Measurements from ENCODE around the gene SLC12A8. TPM values are rescaled to one million over a fixed set of nuclear protein-coding genes. Genes with fewer than 3 reads are reported as not detected.

The SLC12A8 gene
- total RNA-seq, 6 experiments from 2014 or later: 8.5 to 23.4 (median 20.3) TPM

- peak in 2 of 4 donors; percentile 21 to 46 for ATAC-seq
- Histone ChIP-seq H3K36me3 (no peaks in the 10 kb centered on the region), H3K9me3 (no peaks in the 10 kb centered on the region), H3K27ac (no peak overlapping the region), H3K4me1 (no peaks in the 10 kb centered on the region), H3K4me3 (no peak overlapping the region), H3K27me3 (no peaks in the 10 kb centered on the region)
- DNase-seq: no peak
- no peak for TF ChIP-seq POLR2A (IDR thresholded peaks at IDR 0.05)
- TF ChIP-seq, protein P1, sequence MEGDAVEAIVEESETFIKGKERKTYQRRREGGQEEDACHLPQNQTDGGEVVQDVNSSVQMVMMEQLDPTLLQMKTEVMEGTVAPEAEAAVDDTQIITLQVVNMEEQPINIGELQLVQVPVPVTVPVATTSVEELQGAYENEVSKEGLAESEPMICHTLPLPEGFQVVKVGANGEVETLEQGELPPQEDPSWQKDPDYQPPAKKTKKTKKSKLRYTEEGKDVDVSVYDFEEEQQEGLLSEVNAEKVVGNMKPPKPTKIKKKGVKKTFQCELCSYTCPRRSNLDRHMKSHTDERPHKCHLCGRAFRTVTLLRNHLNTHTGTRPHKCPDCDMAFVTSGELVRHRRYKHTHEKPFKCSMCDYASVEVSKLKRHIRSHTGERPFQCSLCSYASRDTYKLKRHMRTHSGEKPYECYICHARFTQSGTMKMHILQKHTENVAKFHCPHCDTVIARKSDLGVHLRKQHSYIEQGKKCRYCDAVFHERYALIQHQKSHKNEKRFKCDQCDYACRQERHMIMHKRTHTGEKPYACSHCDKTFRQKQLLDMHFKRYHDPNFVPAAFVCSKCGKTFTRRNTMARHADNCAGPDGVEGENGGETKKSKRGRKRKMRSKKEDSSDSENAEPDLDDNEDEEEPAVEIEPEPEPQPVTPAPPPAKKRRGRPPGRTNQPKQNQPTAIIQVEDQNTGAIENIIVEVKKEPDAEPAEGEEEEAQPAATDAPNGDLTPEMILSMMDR (IDR thresholded peaks at IDR 0.05): no peak
- 56% methylated on average over 2 of the region's 2 CpGs for WGBS (ENCODE audit: insufficient coverage, low coverage, low lambda C conversion rate, missing lambda C conversion rate)
- intact Hi-C loops (cut with DNase I): no loop called here
Measured at GRCh38 chr3:125132815-125133214, 79.7 kb downstream of the SLC12A8 start.

DNA sequence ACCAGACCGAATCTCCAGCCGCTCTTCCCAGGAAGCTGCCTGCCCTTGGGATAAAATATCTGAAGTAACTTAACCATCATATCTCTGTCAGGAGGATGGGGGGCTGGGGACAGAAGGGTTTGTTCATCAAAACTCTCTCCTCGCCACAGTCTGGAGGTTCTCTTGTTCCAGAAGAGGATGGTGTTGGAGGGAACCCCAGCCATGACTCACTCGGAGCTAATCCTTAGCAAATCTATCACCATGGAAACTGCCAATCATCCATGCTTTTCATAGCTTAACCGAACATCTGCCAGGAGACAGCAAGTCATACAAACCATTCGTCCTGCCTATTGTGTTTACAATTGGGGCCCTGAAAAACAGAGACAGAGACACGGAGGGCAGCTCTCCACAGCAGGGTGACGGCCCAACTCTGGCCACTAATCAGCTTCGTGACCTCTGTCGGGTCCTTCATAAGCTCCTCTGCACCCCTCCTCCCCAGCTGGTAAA lies 83.0 kb downstream of the SLC12A8 start:
- TF ChIP-seq, protein P1 (IDR thresholded peaks at IDR 0.05): no peak
- TF ChIP-seq POLR2A (IDR thresholded peaks at IDR 0.05): no peak
- Histone ChIP-seq H3K36me3 (no peaks in the 10 kb centered on the region), H3K4me1 (no peaks in the 10 kb centered on the region), H3K27me3 (no peaks in the 10 kb centered on the region), H3K27ac (no peak overlapping the region), H3K9me3 (no peaks in the 10 kb centered on the region), H3K4me3 (no peak overlapping the region)
- ATAC-seq: no peak
- WGBS (ENCODE audit: insufficient coverage, low coverage, low lambda C conversion rate, missing lambda C conversion rate): 54% methylated on average over 6 of the region's 10 CpGs
- no peak for DNase-seq
- intact Hi-C loops (cut with DNase I): no loop called here

GRCh38 chr3:125128861-125129501 lies 83.6 kb downstream of the SLC12A8 start:
- Histone ChIP-seq H3K4me1 (no peaks in the 10 kb centered on the region), H3K9me3 (no peaks in the 10 kb centered on the region), H3K36me3 (no peaks in the 10 kb centered on the region), H3K27ac (no peak overlapping the region), H3K4me3 (no peak overlapping the region), H3K27me3 (no peaks in the 10 kb centered on the region)
- ATAC-seq (peak in 2 of 4 donors; percentile 26 to 30), DNase-seq (no peak)
- WGBS (ENCODE audit: insufficient coverage, low coverage, low lambda C conversion rate, missing lambda C conversion rate): 60% methylated on average over 1 of the region's 3 CpGs
- intact Hi-C loops (cut with DNase I): no loop called here
- TF ChIP-seq, protein P1 (IDR thresholded peaks at IDR 0.05): no peak
- no peak for TF ChIP-seq POLR2A (IDR thresholded peaks at IDR 0.05)

- 74% methylated on average over 2 of the region's 2 CpGs for WGBS (ENCODE audit: insufficient coverage, low coverage, low lambda C conversion rate, missing lambda C conversion rate)
- TF ChIP-seq POLR2A (IDR thresholded peaks at IDR 0.05): no peak
- TF ChIP-seq, protein P1 (IDR thresholded peaks at IDR 0.05): no peak
- DNase-seq: no peak
Measured at GRCh38 chr3:125126323-125126722, 86.2 kb downstream of the SLC12A8 start.

More at GRCh38 chr3:125126323-125126722, 86.2 kb downstream of the SLC12A8 start:
- Histone ChIP-seq H3K4me3 (no peak overlapping the region), H3K36me3 (no peaks in the 10 kb centered on the region), H3K27ac (no peak overlapping the region), H3K4me1 (no peaks in the 10 kb centered on the region), H3K27me3 (no peaks in the 10 kb centered on the region), H3K9me3 (no peaks in the 10 kb centered on the region)
- ATAC-seq: no peak
- intact Hi-C loops (cut with DNase I): no loop called here

Measured in right lobe of liver (tissue), 6 donors.